K562 (cell line): ENCODE results near the gene PTH1R. TPM values are rescaled to one million over a fixed set of nuclear protein-coding genes. Genes with fewer than 3 reads are reported as not detected.

Source experiments
- EGR1 ChIP-seq: fragments of 450-650 bp; conservative IDR thresholded peaks from 2 replicates; pipeline ENCODE4 v1.6.1; 2017; ENCODE audit warnings: mild to moderate bottlenecking
- POLR2AphosphoS5 ChIP-seq: IDR thresholded peaks from 2 replicates; pipeline ENCODE4 v1.6.1; 2011; ENCODE audit warnings: mild to moderate bottlenecking, low read depth, low read length, moderate library complexity; ENCODE audit not compliant: control insufficient read depth, insufficient read depth
- PURB ChIP-seq: sonication (generic); formaldehyde crosslinking; IDR thresholded peaks from 2 replicates; pipeline ENCODE4 v1.9.0; 2021; ENCODE audit warnings: low read depth, mild to moderate bottlenecking, missing genetic modification reagents
- RHOXF2B ChIP-seq: fragments of 250-450 bp; sonication (Bioruptor Pico); conservative IDR thresholded peaks from 2 replicates; pipeline ENCODE4 v1.5.1; 2021
- SMARCC2 ChIP-seq: fragments of 450-650 bp; IDR thresholded peaks from 2 replicates; pipeline ENCODE4 v1.6.1; 2017; ENCODE audit warnings: antibody characterized with exemption, moderate library complexity, mild to moderate bottlenecking, low read depth
- TARDBP ChIP-seq: fragments of 450-650 bp; IDR thresholded peaks from 2 replicates; pipeline ENCODE4 v1.6.1; 2016
- TBL1XR1 ChIP-seq, 2 experiments: IDR thresholded peaks; 2 replicates each; pipeline ENCODE4 v1.6.1; 2012; ENCODE audit warnings: improper control_type of control experiment in 2 of 2, low read length in 2 of 2, mild to moderate bottlenecking in 1 of 2
- ZKSCAN1 ChIP-seq: fragments of 150-350 bp; IDR thresholded peaks from 2 replicates; pipeline ENCODE4 v1.6.1; 2016; ENCODE audit warnings: low read depth, low read length
- ZNF217 ChIP-seq: sonication (generic); formaldehyde crosslinking; IDR thresholded peaks from 2 replicates; pipeline ENCODE4 v1.8.0; 2022; ENCODE audit warnings: mild to moderate bottlenecking, missing genetic modification reagents
- polyA plus RNA-seq, 8 experiments: library from polyadenylated mRNA; depleted of rRNA in 4 of 8; stranded (reverse) in 5 of 8; unstranded in 3 of 8; fragments of >200 nt; fragmentation: Nextera tagmentation in 2 of 8; fragmentation: Illumina TruSeq in 1 of 8; extraction: Ambion mirVana in 2 of 8; extraction: Trizol in 1 of 8; gene quantifications; 2 replicates each; pipeline versions ENCODE4 v1.2.1 to v1.2.3, GENCODE V29; 2011 to 2014; ENCODE audit warnings: inconsistent platforms in 1 of 8, missing spikeins in 1 of 8
- total RNA-seq, 7 experiments: library from RNA; depleted of rRNA in 6 of 7; stranded (reverse); fragments of >200 nt in 6 of 7; fragmentation: Illumina TruSeq in 2 of 7; extraction: Trizol in 2 of 7; gene quantifications; 2 replicates each; pipeline versions ENCODE4 v1.2.1 to v1.2.3, GENCODE V29; 2011 to 2021; ENCODE audit warnings: low replicate concordance in 1 of 7
- TF ChIP-seq, protein P1 (sequence below), 2 experiments: fragments of 450-650 bp; IDR thresholded peaks; 2 replicates each; pipeline ENCODE4 v1.6.1; 2016; ENCODE audit warnings: mild to moderate bottlenecking in 2 of 2, borderline replicate concordance in 1 of 2, low read depth in 1 of 2, moderate library complexity in 1 of 2
- TF ChIP-seq, protein P2 (sequence below): fragments of 450-650 bp; formaldehyde crosslinking; IDR thresholded peaks from 2 replicates; pipeline ENCODE4 v1.4.0; 2022; ENCODE audit warnings: mild to moderate bottlenecking, moderate library complexity
- TF ChIP-seq, protein P3 (sequence below): fragments of 250-450 bp; sonication (Bioruptor Pico); IDR thresholded peaks from 2 replicates; pipeline ENCODE4 v1.4.0; 2020

The PTH1R gene
- total and polyA plus RNA-seq, 9 of the 15 experiments (the other 6 are each of a cell fraction or from before 2014, with no cell fraction given), result not detected

GRCh38 chr3:46948830-46949671 is 71.5 kb downstream of the PTH1R start (continued):
- no peak for TF ChIP-seq RHOXF2B (CRISPR knock-in tag)
- no peak for TF ChIP-seq PURB
- TF ChIP-seq, protein P1, sequence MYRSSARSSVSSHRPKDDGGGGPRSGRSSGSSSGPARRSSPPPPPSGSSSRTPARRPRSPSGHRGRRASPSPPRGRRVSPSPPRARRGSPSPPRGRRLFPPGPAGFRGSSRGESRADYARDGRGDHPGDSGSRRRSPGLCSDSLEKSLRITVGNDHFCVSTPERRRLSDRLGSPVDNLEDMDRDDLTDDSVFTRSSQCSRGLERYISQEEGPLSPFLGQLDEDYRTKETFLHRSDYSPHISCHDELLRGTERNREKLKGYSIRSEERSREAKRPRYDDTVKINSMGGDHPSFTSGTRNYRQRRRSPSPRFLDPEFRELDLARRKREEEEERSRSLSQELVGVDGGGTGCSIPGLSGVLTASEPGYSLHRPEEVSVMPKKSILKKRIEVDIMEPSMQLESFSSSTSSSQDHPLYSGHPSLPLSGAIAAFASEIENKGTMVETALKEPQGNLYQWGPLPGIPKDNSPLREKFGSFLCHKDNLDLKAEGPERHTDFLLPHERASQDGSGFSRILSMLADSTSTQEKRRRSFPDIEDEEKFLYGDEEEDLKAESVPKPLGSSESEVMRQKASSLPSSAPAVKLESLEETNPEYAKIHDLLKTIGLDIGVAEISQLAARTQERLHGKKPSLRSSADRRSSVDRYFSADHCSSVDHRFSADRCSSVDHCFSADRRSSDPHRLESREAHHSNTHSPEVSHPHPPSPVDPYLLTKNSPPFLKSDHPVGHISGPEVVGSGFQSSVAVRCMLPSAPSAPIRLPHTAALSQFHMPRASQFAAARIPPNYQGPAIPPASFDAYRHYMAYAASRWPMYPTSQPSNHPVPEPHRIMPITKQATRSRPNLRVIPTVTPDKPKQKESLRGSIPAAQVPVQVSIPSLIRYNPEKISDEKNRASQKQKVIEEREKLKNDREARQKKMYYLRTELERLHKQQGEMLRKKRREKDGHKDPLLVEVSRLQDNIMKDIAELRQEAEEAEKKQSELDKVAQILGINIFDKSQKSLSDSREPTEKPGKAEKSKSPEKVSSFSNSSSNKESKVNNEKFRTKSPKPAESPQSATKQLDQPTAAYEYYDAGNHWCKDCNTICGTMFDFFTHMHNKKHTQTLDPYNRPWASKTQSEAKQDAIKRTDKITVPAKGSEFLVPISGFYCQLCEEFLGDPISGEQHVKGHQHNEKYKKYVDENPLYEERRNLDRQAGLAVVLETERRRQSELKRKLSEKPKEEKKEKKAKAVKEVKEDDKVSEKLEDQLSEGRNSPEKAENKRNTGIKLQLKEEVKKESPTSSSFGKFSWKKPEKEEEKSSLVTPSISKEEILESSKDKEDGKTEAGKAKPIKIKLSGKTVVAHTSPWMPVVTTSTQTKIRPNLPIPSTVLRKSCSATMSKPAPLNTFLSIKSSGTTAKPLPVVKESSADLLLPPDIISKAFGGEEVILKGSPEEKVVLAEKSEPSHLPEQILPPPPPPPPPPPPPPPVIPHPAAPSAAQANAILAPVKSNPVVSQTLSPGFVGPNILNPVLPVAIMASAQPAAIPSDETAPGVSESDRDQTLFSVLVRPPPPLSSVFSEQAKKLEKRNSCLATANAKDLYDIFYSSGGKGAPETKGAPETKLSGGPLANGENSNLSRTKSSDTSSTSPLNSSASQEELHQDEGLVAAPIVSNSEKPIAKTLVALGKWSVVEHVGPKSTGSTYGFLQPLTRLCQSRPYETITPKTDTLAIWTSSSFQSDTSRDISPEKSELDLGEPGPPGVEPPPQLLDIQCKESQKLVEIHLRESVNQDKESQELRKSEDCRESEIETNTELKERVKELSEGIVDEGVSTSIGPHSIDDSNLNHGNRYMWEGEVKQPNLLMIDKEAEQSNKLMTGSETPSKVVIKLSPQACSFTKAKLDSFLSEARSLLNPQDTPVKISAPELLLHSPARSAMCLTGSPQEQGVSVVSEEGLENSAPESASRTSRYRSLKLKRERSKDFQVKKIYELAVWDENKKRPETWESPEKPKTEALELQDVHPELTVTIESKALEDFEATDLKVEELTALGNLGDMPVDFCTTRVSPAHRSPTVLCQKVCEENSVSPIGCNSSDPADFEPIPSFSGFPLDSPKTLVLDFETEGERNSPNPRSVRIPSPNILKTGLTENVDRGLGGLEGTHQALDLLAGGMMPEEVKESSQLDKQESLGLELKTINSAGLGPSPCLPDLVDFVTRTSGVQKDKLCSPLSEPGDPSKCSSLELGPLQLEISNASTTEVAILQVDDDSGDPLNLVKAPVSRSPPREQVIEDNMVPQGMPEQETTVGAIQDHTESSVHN (IDR thresholded peaks at IDR 0.05; ENCODE audit: borderline replicate concordance in 1 of 2, low read depth in 1 of 2), result no peak
- TF ChIP-seq, protein P2, sequence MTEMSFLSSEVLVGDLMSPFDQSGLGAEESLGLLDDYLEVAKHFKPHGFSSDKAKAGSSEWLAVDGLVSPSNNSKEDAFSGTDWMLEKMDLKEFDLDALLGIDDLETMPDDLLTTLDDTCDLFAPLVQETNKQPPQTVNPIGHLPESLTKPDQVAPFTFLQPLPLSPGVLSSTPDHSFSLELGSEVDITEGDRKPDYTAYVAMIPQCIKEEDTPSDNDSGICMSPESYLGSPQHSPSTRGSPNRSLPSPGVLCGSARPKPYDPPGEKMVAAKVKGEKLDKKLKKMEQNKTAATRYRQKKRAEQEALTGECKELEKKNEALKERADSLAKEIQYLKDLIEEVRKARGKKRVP (CRISPR knock-in tag), result no peak
- no peak for TF ChIP-seq TARDBP
- TF ChIP-seq ZKSCAN1, result no peak
- no peak for TF ChIP-seq ZNF217 (CRISPR knock-in tag)
- no peak for TF ChIP-seq POLR2AphosphoS5
- no peak for TF ChIP-seq EGR1
- peak in 1 of 2 experiments; percentile 48; a peak in 1 of 4 replicates for TF ChIP-seq TBL1XR1 (IDR thresholded peaks at IDR 0.05; ENCODE audit: low read length in 2 of 2)
- TF ChIP-seq SMARCC2, result no peak
- TF ChIP-seq, protein P3, sequence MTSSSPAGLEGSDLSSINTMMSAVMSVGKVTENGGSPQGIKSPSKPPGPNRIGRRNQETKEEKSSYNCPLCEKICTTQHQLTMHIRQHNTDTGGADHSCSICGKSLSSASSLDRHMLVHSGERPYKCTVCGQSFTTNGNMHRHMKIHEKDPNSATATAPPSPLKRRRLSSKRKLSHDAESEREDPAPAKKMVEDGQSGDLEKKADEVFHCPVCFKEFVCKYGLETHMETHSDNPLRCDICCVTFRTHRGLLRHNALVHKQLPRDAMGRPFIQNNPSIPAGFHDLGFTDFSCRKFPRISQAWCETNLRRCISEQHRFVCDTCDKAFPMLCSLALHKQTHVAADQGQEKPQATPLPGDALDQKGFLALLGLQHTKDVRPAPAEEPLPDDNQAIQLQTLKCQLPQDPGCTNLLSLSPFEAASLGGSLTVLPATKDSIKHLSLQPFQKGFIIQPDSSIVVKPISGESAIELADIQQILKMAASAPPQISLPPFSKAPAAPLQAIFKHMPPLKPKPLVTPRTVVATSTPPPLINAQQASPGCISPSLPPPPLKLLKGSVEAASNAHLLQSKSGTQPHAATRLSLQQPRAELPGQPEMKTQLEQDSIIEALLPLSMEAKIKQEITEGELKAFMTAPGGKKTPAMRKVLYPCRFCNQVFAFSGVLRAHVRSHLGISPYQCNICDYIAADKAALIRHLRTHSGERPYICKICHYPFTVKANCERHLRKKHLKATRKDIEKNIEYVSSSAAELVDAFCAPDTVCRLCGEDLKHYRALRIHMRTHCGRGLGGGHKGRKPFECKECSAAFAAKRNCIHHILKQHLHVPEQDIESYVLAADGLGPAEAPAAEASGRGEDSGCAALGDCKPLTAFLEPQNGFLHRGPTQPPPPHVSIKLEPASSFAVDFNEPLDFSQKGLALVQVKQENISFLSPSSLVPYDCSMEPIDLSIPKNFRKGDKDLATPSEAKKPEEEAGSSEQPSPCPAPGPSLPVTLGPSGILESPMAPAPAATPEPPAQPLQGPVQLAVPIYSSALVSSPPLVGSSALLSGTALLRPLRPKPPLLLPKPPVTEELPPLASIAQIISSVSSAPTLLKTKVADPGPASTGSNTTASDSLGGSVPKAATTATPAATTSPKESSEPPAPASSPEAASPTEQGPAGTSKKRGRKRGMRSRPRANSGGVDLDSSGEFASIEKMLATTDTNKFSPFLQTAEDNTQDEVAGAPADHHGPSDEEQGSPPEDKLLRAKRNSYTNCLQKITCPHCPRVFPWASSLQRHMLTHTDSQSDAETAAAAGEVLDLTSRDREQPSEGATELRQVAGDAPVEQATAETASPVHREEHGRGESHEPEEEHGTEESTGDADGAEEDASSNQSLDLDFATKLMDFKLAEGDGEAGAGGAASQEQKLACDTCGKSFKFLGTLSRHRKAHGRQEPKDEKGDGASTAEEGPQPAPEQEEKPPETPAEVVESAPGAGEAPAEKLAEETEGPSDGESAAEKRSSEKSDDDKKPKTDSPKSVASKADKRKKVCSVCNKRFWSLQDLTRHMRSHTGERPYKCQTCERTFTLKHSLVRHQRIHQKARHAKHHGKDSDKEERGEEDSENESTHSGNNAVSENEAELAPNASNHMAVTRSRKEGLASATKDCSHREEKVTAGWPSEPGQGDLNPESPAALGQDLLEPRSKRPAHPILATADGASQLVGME (CRISPR knock-in tag), result no peak
